ENCODE results near the gene RSAD2. TPM values are rescaled to one million over a fixed set of nuclear protein-coding genes. Genes with fewer than 3 reads are reported as not detected.

Gene RSAD2
- total RNA-seq, 1 donor, result 0.63 TPM

DNA sequence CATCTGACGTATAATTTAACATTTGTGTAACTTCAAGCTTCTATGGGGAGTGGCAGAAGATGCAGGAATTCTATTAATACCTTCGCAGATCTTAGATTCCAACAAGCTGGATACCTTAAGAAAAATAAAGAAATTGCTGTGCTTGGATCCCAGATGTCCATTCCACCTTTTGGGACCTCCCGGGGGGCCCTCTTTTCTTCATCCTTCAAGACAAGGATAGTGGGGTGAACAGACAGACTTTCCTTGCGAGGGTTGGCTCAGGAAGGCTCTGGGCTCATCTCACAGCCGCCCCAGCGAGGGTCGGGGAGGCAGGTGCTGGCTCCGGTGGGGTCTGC lies 39.1 kb downstream of the RSAD2 start:
- H3K4me3 ChIP-seq (ENCODE audit: low read depth, low read length), result peak overlapping the region; percentile 54
- no peak for DNase-seq (ENCODE audit: low read depth)
- TF ChIP-seq CTCF (IDR thresholded peaks at IDR 0.05; ENCODE audit: insufficient read depth, low read length), result no peak

DNA sequence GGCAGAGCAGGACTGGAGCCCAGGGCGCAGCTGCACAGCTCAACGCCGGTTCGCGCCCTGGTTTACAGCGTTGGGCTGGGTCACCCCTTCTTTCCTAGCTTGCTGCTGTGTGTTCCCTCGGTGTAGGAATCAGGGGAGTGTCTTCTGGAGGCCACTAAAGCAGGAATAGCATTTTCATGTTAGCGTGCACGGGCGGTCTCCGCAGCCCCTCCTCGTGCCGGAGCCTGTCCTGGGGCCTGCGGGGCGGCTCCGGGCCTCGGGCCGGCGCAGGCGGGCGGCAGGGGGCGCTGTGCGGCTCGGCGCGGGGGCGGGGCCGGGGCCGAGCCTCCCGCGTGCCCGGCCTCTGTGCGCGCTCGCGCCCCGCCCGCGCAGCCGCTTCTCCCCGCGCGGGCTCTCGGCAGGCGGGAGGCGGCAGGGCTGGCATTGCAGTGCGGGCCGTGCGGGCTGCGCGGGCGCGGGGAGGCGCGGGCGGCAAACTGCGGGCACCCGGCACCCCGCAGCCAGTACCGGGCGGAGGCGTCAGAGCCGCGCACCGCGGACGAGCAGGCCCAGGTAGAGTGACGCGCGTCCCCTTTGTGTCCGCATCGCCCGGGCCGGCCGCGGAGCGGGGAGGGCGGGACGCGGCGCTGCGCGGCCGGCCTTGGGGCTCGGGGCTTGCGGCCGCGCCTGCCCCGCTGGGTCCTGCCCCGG lies 39.6 kb downstream of the RSAD2 start, which contains the start of gene RNF144A:
TSS of gene RNF144A (plus strand) at position 342 of the 690 bp plus-strand sequence. CDS start 79,515 bp downstream, outside the sequence.
- peak within 1 kb of the TSS; percentile 67 for H3K4me3 ChIP-seq (ENCODE audit: low read depth, low read length)
- DNase-seq (ENCODE audit: low read depth), result peak; percentile 16

DNA sequence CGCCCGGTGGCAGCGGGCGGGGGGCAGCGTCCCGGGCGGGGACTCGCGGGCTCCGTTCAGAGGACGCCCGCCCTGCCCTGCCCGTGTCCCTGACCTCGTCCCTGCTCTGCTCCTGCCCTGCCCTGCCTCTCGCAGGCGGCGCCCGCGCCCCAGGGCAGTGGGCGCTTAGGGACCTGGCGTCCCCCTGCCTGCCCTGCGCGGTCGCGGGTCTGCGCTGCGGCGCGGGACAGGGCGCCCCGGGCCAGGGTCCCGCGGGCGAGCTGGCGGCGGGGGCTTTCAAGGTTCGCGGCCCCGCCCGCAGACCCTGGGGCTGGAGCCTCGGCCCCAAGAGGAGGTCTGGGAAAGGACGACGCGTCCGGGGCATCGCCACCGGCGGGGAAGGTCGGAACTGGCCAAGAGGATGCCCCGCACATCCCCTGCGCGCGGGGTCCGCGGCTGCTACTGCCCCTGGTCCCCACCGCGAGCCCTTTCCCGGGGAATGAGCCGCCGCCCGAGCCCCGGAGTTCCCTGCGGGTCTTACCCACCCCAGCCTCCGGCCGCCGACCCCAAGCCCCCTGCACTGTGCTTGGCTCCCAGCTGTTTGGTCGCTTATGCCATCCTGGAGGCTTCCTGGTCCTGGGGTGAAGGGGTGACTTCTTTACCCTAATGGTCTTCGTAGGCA lies 40.3 kb downstream of the RSAD2 start:
- H3K4me3 ChIP-seq (ENCODE audit: low read depth, low read length), result peak overlapping the region; percentile 67
- no peak for TF ChIP-seq CTCF (IDR thresholded peaks at IDR 0.05; ENCODE audit: insufficient read depth, low read length)
- no peak for DNase-seq (ENCODE audit: low read depth)

More for the DNA sequence above, 39.6 kb downstream of the RSAD2 start, which contains the start of gene RNF144A:
- TF ChIP-seq CTCF (IDR thresholded peaks at IDR 0.05; ENCODE audit: insufficient read depth, low read length), result peak; percentile 32

DNA sequence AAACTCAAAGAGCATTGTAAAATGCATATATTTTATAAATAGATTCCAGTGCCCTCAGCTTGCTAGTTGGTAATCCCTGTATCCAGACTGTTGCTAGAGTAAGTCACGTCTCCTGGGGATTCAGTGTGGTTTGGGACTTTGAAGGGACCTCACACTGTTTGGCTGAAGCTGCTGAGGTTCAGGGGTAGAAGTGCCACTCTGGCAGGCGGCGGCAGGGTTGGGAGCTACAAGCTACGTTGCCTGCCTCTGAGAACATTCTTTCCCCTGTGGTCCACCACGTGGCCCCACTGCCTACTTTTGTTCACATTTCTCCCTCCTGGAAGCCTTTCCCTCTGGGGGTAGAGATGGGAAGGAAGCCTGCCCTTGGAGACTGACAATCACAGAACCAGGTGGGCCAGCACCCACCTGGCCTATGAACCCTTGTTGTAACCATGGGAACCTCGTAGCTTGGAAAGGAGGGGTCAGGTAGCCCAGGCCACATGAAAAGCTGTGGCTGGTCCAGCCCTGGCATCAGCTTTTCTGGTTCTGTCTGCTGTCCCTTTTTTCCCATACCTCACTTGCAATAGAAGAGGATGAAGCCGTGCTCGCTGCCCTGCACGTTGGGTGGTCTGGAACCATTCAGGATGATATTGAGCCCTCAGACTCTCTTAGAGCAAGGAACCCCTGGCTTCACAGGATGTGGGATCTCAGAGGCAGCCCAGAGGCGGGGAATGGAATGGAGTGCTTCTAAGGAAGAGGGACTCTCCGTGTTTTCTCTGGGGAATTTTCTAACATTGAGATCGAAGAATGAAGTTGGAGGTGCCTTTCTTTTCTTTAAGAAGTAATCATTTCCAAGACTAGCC lies 42.5 kb downstream of the RSAD2 start:
- no peak for DNase-seq (ENCODE audit: low read depth)
- TF ChIP-seq CTCF (IDR thresholded peaks at IDR 0.05; ENCODE audit: insufficient read depth, low read length), result no peak
- H3K4me3 ChIP-seq (ENCODE audit: low read depth, low read length), result no peak overlapping the region

- TF ChIP-seq CTCF (IDR thresholded peaks at IDR 0.05; ENCODE audit: insufficient read depth, low read length), result no peak
- no peak overlapping the region for H3K4me3 ChIP-seq (ENCODE audit: low read depth, low read length)
- DNase-seq (ENCODE audit: low read depth), result no peak
Measured at GRCh38 chr2:6920743-6921064, 43.1 kb downstream of the RSAD2 start.

- TF ChIP-seq CTCF (IDR thresholded peaks at IDR 0.05; ENCODE audit: insufficient read depth, low read length), result no peak
- H3K4me3 ChIP-seq (ENCODE audit: low read depth, low read length), result no peak overlapping the region
Measured at GRCh38 chr2:6921321-6921922, 43.8 kb downstream of the RSAD2 start.

More at GRCh38 chr2:6921321-6921922, 43.8 kb downstream of the RSAD2 start:
- no peak for DNase-seq (ENCODE audit: low read depth)
